Neutrophil (primary cell): ENCODE data around the gene CEP112.
"Not testable (repeated sequence)": the region's sequence is repeated elsewhere in the genome, so short reads cannot be mapped to it uniquely, and the experiment has no call there.

Experiments
- H3K27ac ChIP-seq: fragments of 200-600 bp; sonication (generic); 2 replicates; pipeline ENCODE4 v1.5.1; 2016; ENCODE audit warnings: mild to moderate bottlenecking, moderate library complexity
- H3K27me3 ChIP-seq: fragments of 200-600 bp; sonication (generic); 2 replicates; pipeline ENCODE4 v1.6.0; 2016; ENCODE audit warnings: mild to moderate bottlenecking
- H3K36me3 ChIP-seq: fragments of 200-600 bp; sonication (generic); 2 replicates; pipeline ENCODE4 v1.5.1; 2017
- H3K4me1 ChIP-seq, 2 experiments: fragments of 200-600 bp in 1 of 2; sonication (generic) in 1 of 2; 1 replicate in 1 of 2; 2 replicates in 1 of 2; pipeline versions ENCODE4 v1.5.1 to v1.6.1; 2013 to 2016; ENCODE audit warnings: low read depth in 1 of 2, low read length in 1 of 2, mild to moderate bottlenecking in 1 of 2, moderate library complexity in 1 of 2; ENCODE audit not compliant: control insufficient read depth in 1 of 2, insufficient read depth in 1 of 2
- H3K4me3 ChIP-seq, 2 experiments: fragments of 200-600 bp in 1 of 2; sonication (generic) in 1 of 2; 1 replicate in 1 of 2; 2 replicates in 1 of 2; pipeline ENCODE4 v1.5.1; 2013 to 2016; ENCODE audit warnings: low read depth in 1 of 2, low read length in 1 of 2, mild to moderate bottlenecking in 1 of 2, moderate library complexity in 1 of 2
- H3K9me3 ChIP-seq: fragments of 200-600 bp; sonication (generic); 2 replicates; pipeline ENCODE4 v1.5.1; 2016
- CTCF ChIP-seq: fragments of 200-600 bp; sonication (generic); IDR thresholded peaks from 2 replicates; pipeline ENCODE4 v1.5.1; 2016; ENCODE audit warnings: antibody characterized with exemption

The CEP112 gene

GRCh38 chr17:66167189-66167815 lies 24.6 kb downstream of the CEP112 start:
- no peak for TF ChIP-seq CTCF
- H3K36me3 ChIP-seq: no peaks in the 10 kb centered on the region
- no peak overlapping the region for H3K4me3 ChIP-seq
- no peaks in the 10 kb centered on the region for H3K9me3 ChIP-seq
- no peak overlapping the region for H3K27ac ChIP-seq
- no peaks in the 10 kb centered on the region for H3K4me1 ChIP-seq
- peaks cover 3% of the 10 kb centered on the region for H3K27me3 ChIP-seq

GRCh38 chr17:66165537-66166123 lies 26.3 kb downstream of the CEP112 start:
- TF ChIP-seq CTCF: no peak

GRCh38 chr17:66155055-66155454 lies 36.9 kb downstream of the CEP112 start:
- not testable (repeated sequence) for H3K36me3 ChIP-seq, H3K4me3 ChIP-seq, H3K27me3 ChIP-seq, H3K9me3 ChIP-seq, H3K27ac ChIP-seq, H3K4me1 ChIP-seq

More at GRCh38 chr17:66165537-66166123, 26.3 kb downstream of the CEP112 start:
- Histone ChIP-seq H3K27me3 (no peaks in the 10 kb centered on the region), H3K4me3 (no peak overlapping the region), H3K27ac (no peak overlapping the region), H3K9me3 (no peaks in the 10 kb centered on the region), H3K36me3 (no peaks in the 10 kb centered on the region), H3K4me1 (no peaks in the 10 kb centered on the region)

GRCh38 chr17:66152756-66153155 lies 39.2 kb downstream of the CEP112 start:
- Histone ChIP-seq H3K9me3 (no peaks in the 10 kb centered on the region), H3K27me3 (no peaks in the 10 kb centered on the region), H3K27ac (no peak overlapping the region), H3K36me3 (no peaks in the 10 kb centered on the region), H3K4me1 (no peaks in the 10 kb centered on the region), H3K4me3 (no peak overlapping the region)
- no peak for TF ChIP-seq CTCF

- no peak overlapping the region for H3K4me3 ChIP-seq
- H3K27me3 ChIP-seq: no peaks in the 10 kb centered on the region
- H3K27ac ChIP-seq: no peak overlapping the region
- H3K36me3 ChIP-seq: no peaks in the 10 kb centered on the region
- no peak for TF ChIP-seq CTCF
- no peaks in the 10 kb centered on the region for H3K9me3 ChIP-seq
- no peaks in the 10 kb centered on the region for H3K4me1 ChIP-seq
These were observed 41.2 kb downstream of the CEP112 start for GRCh38 chr17:66150708-66151107.

- Histone ChIP-seq H3K9me3 (no peaks in the 10 kb centered on the region), H3K27me3 (no peaks in the 10 kb centered on the region), H3K4me3 (no peak overlapping the region), H3K4me1 (no peaks in the 10 kb centered on the region), H3K36me3 (no peaks in the 10 kb centered on the region), H3K27ac (no peak overlapping the region)
- TF ChIP-seq CTCF: no peak
These were observed 42.4 kb downstream of the CEP112 start for GRCh38 chr17:66149562-66149961.
